ENCODE data around the gene CLCF1. TPM values are rescaled to one million over a fixed set of nuclear protein-coding genes. Genes with fewer than 3 reads are reported as not detected.
A peak's percentile ranks its signal among the peaks of the same experiment; 100 is the strongest.

CLCF1 gene
- total RNA-seq, 8 experiments from 2014 or later: 0.81 to 6.1 (median 1.7) TPM

- H3K27ac ChIP-seq: no peak overlapping the region
- no peak overlapping the region for H3K4me3 ChIP-seq
- peaks cover 11 to 26% of the 10 kb centered on the region in 2 donors for H3K4me1 ChIP-seq (replicated peaks in 1 of 2)
- in situ Hi-C loops (cut with MboI; ENCODE audit: low pct_unique_long_range_greater_than_20kb in 2 of 9, low sequenced_read_pairs in 9 of 9, unreplicated experiment in 9 of 9): no loop called here
- WGBS, 10 experiments: 92 to 100% (median 100%) methylated on average over 1 to 2 of the region's 25 CpGs; no CpG with 5 or more reads in 7 of the 10 experiments
- ATAC-seq (replicated peaks in 6 of 8): peak in 4 of 8 experiments; percentile 14 to 62 (median 29)
These were observed 6.2 kb downstream of the CLCF1 start for GRCh38 chr11:67366961-67367760.

GRCh38 chr11:67366546-67366945 lies 6.9 kb downstream of the CLCF1 start:
- WGBS, 10 experiments: 20 to 90% (median 70%) methylated on average over 1 to 5 of the region's 8 CpGs; no CpG with 5 or more reads in 4 of the 10 experiments
- Histone ChIP-seq H3K4me1 (replicated peaks in 1 of 2) (peaks cover 4 to 20% of the 10 kb centered on the region in 2 donors), H3K4me3 (no peak overlapping the region), H3K27ac (no peak overlapping the region)
- in situ Hi-C loops (cut with MboI; ENCODE audit: low pct_unique_long_range_greater_than_20kb in 2 of 9, low sequenced_read_pairs in 9 of 9, unreplicated experiment in 9 of 9): no loop called here
- peak in 4 of 8 experiments; percentile 13 to 31 (median 24) for ATAC-seq (replicated peaks in 6 of 8)

GRCh38 chr11:67365736-67366444 lies 7.5 kb downstream of the CLCF1 start:
- H3K4me3 ChIP-seq: no peak overlapping the region
- in situ Hi-C loops (cut with MboI; ENCODE audit: low pct_unique_long_range_greater_than_20kb in 2 of 9, low sequenced_read_pairs in 9 of 9, unreplicated experiment in 9 of 9): no loop called here

GRCh38 chr11:67364783-67365722 lies 8.3 kb downstream of the CLCF1 start:
- WGBS, 10 experiments: 73 to 100% (median 90%) methylated on average over 1 to 13 of the region's 24 CpGs; no CpG with 5 or more reads in 1 of the 10 experiments
- in situ Hi-C loops (cut with MboI; ENCODE audit: low pct_unique_long_range_greater_than_20kb in 2 of 9, low sequenced_read_pairs in 9 of 9, unreplicated experiment in 9 of 9): no loop called here
- Histone ChIP-seq H3K4me3 (no peak overlapping the region), H3K4me1 (replicated peaks in 1 of 2) (peaks cover 0 to 6% of the 10 kb centered on the region in 2 donors), H3K27ac (no peak overlapping the region)
- no peak for ATAC-seq (replicated peaks in 6 of 8)

More at GRCh38 chr11:67365736-67366444, 7.5 kb downstream of the CLCF1 start:
- Histone ChIP-seq H3K27ac (no peak overlapping the region), H3K4me1 (replicated peaks in 1 of 2) (peaks cover 0 to 13% of the 10 kb centered on the region in 2 donors)
- no peak for ATAC-seq (replicated peaks in 6 of 8)
- 41 to 88% (median 69%) methylated on average over 4 to 13 of the region's 14 CpGs; no CpG with 5 or more reads in 1 of the 10 experiments for WGBS, 10 experiments

GRCh38 chr11:67364169-67364568 lies 9.2 kb downstream of the CLCF1 start:
- in situ Hi-C loops (cut with MboI; ENCODE audit: low pct_unique_long_range_greater_than_20kb in 2 of 9, low sequenced_read_pairs in 9 of 9, unreplicated experiment in 9 of 9): no loop called here
- H3K4me3 ChIP-seq: no peak overlapping the region
- ATAC-seq (replicated peaks in 6 of 8): no peak
- H3K4me1 ChIP-seq (replicated peaks in 1 of 2): no peaks in the 10 kb centered on the region
- 94 to 100% (median 100%) methylated on average over 1 to 3 of the region's 3 CpGs; no CpG with 5 or more reads in 6 of the 10 experiments for WGBS, 10 experiments
- no peak overlapping the region for H3K27ac ChIP-seq

- in situ Hi-C loops (cut with MboI; ENCODE audit: low pct_unique_long_range_greater_than_20kb in 2 of 9, low sequenced_read_pairs in 9 of 9, unreplicated experiment in 9 of 9): no loop called here
- H3K4me1 ChIP-seq (replicated peaks in 1 of 2): peaks cover 4 to 12% of the 10 kb centered on the region in 2 donors
- no peak overlapping the region for H3K27ac ChIP-seq
- H3K4me3 ChIP-seq: no peak overlapping the region
- WGBS, 10 experiments: 65 to 100% (median 81%) methylated on average over 1 to 9 of the region's 12 CpGs
- ATAC-seq (replicated peaks in 6 of 8): no peak
These were observed 15.3 kb downstream of the CLCF1 start for GRCh38 chr11:67357831-67358670.

- Histone ChIP-seq H3K4me3 (no peak overlapping the region), H3K27ac (no peak overlapping the region), H3K4me1 (replicated peaks in 1 of 2) (peaks cover 8 to 17% of the 10 kb centered on the region in 2 donors)
- in situ Hi-C loops (cut with MboI; ENCODE audit: low pct_unique_long_range_greater_than_20kb in 2 of 9, low sequenced_read_pairs in 9 of 9, unreplicated experiment in 9 of 9): no loop called here
- 0 to 20% (median 0%) methylated on average over 1 of the region's 3 CpGs; no CpG with 5 or more reads in 5 of the 10 experiments for WGBS, 10 experiments
- peak in 2 of 8 experiments; percentile 1 to 7 for ATAC-seq (replicated peaks in 6 of 8)
These were observed 16.4 kb downstream of the CLCF1 start for GRCh38 chr11:67356864-67357561.

- WGBS, 10 experiments: 0 to 60% (median 4%) methylated on average over 1 to 2 of the region's 4 CpGs; no CpG with 5 or more reads in 6 of the 10 experiments
- no peak for ATAC-seq (replicated peaks in 6 of 8)
- in situ Hi-C loops (cut with MboI; ENCODE audit: low pct_unique_long_range_greater_than_20kb in 2 of 9, low sequenced_read_pairs in 9 of 9, unreplicated experiment in 9 of 9): no loop called here
- no peak overlapping the region for H3K4me3 ChIP-seq
- peaks cover 8 to 17% of the 10 kb centered on the region in 2 donors for H3K4me1 ChIP-seq (replicated peaks in 1 of 2)
- no peak overlapping the region for H3K27ac ChIP-seq
These were observed 17.0 kb downstream of the CLCF1 start for GRCh38 chr11:67356387-67356863.

- Histone ChIP-seq H3K4me1 (replicated peaks in 1 of 2) (peaks cover 8 to 21% of the 10 kb centered on the region in 2 donors), H3K4me3 (no peak overlapping the region), H3K27ac (no peak overlapping the region)
- ATAC-seq (replicated peaks in 6 of 8): no peak
- 67 to 100% (median 87%) methylated on average over 1 to 3 of the region's 4 CpGs; no CpG with 5 or more reads in 6 of the 10 experiments for WGBS, 10 experiments
- in situ Hi-C loops (cut with MboI; ENCODE audit: low pct_unique_long_range_greater_than_20kb in 2 of 9, low sequenced_read_pairs in 9 of 9, unreplicated experiment in 9 of 9): no loop called here
These were observed 17.5 kb downstream of the CLCF1 start for GRCh38 chr11:67355794-67356386.

- Histone ChIP-seq H3K4me3 (no peak overlapping the region), H3K4me1 (replicated peaks in 1 of 2) (peaks cover 8 to 21% of the 10 kb centered on the region in 2 donors), H3K27ac (peak overlapping the region in 1 of 2 donors; percentile 44)
- ATAC-seq (replicated peaks in 6 of 8): no peak
- 40 to 100% (median 87%) methylated on average over 1 to 3 of the region's 11 CpGs; no CpG with 5 or more reads in 7 of the 10 experiments for WGBS, 10 experiments
- in situ Hi-C loops (cut with MboI; ENCODE audit: low pct_unique_long_range_greater_than_20kb in 2 of 9, low sequenced_read_pairs in 9 of 9, unreplicated experiment in 9 of 9): no loop called here
These were observed 18.2 kb downstream of the CLCF1 start for GRCh38 chr11:67355023-67355793.
